Transverse colon (tissue), 4 donors: ENCODE data around the gene GPHN.

ENCODE experiments used
- CTCF ChIP-seq, 5 experiments: fragments of 200-600 bp in 3 of 5; fragments of 450-650 bp in 2 of 5; sonication (generic) in 3 of 5; IDR thresholded peaks; 1 replicate in 2 of 5; 2 replicates in 3 of 5; pipeline ENCODE4 v1.5.1; 2016 to 2017; ENCODE audit warnings: antibody characterized with exemption in 5 of 5, inconsistent platforms in 3 of 5, mild to moderate bottlenecking in 2 of 5, moderate library complexity in 1 of 5
- EP300 ChIP-seq: sonication (generic); formaldehyde crosslinking; IDR thresholded peaks from one replicate; pipeline ENCODE4 v1.6.1; 2017; ENCODE audit warnings: antibody characterized with exemption, low read depth
- POLR2A ChIP-seq: fragments of 450-650 bp; IDR thresholded peaks from one replicate; pipeline ENCODE4 v1.6.1; 2016; ENCODE audit warnings: antibody characterized with exemption, mild to moderate bottlenecking, moderate library complexity
- POLR2AphosphoS5 ChIP-seq, 3 donors: sonication (generic); formaldehyde crosslinking; IDR thresholded peaks; one replicate each; pipeline ENCODE4 v1.6.1; 2016; ENCODE audit warnings: antibody characterized with exemption in 3 of 3

- TF ChIP-seq POLR2A (no peak), CTCF (IDR thresholded peaks at IDR 0.05) (no peak), POLR2AphosphoS5 (IDR thresholded peaks at IDR 0.05) (no peak), EP300 (no peak)
Observed at GRCh38 chr14:66649498-66649897, 141.6 kb downstream of the GPHN start.
